ENCODE results near the gene CAPN1.
"Not testable (repeated sequence)": the region's sequence is repeated elsewhere in the genome, so short reads cannot be mapped to it uniquely, and the experiment has no call there.

The CAPN1 gene

DNA sequence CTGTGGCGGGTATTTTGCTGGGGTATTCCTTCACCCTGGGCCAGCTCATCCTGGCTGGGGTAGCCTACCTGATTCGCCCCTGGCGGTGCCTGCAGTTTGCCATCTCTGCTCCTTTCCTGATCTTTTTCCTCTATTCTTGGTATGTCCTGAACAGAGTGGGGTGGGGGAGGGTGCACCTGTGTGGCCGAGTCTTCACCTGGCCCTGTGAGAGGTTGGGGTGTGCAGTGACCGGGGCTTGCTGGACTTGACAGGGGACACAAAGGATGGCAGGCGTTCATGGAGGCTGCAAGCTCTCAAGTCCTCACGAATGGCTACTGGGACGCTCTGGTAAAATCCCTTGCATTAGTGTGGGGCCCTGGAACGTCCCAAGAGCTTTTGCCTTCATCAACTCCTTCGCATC is 39.3 kb downstream of the CAPN1 start:
- no peak for DNase-seq

DNA sequence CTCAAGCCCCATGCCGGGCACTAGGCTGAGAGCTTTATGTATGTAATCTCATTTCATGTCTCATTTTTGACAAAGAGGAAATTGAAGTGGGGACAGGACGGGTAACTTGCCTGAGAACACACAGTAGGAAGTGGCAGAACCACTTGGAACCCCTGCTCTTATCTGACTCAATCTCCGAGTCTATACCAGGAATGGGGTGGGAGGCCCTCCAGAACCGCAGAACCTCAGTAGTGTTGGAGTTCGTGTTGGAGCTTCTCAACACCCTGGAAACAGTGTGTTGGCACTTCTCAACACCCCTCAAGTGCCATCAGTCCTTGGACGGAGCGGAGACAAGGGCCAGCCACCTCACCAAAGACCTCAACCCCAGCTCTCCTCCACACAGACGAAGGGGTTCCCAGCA is 41.3 kb downstream of the CAPN1 start:
- no peak for DNase-seq

DNA sequence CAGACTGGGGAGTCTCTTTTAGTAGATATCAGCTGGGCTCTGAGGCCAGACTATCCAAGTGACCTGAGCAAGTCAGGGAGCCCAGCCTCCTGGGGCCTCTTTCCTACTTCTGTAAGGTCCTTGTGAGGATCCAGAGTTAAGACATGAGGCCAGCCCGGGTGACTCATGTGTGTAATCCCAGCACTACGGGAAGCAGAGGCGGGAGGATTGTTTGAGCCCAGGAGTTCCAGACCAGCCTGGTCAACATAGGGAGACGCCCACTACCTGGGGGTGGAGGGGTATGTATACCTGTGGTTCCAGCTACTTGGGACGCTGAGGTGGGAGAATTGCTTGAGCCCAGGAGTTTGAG is 43.2 kb downstream of the CAPN1 start:
- DNase-seq, result no peak

DNA sequence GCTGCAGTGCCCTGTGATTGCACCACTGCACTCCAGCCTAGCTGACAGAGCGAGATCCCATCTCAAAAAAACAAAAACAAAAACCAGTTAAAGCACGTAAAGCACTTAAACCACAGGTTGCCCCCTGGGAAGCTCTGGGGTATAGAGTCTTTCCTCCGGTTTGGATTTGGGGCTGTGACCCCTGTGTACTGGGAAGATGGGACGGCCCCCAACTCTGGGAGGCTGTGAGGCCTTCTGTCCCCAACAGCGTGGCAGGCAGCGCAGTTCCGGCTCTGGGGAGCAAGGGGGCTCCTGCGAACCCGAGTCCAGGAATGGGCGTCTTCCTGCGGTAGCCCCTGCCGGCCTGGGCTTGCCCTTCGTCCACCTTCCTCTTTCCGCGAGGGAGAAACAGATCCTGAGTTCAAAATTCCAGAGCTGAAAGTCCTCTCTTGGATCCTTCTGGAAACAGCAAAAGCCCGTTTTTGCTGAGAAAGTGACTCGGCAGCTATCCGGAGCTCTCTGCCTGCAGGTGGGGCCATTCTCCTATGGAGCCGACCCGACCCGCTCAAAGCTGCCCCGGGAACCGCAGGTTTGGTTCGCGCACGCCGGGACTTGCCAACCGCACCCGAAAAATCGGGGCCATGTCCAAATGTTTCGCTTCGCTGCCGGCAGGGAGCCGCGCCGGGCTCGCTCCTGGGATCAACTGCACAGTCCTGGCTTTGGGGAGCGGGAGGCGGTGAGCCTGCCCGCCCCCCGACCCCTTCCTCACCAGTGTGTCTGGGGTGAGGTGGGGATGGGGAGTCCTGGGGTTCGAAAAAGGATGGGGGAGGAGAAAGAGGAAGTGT is 43.8 kb downstream of the CAPN1 start:
- peak; percentile 62 for DNase-seq

DNA sequence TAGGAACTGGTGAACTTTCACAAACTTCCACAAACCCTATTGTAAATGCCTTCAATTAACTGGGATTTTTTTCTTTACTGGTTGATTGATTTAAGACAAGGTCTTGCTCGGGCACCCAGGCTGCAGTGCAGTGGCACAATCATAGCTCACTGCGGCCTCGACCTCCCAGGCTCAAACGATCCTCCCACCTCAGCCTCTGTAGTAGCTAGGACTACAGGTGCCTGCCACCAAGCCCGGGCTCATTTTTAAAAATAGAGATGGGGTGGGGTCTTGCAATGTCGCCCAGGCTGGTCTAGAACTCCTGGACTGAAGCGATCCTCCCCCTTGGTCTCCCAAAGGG is 44.3 kb downstream of the CAPN1 start:
- no peak for DNase-seq

DNA sequence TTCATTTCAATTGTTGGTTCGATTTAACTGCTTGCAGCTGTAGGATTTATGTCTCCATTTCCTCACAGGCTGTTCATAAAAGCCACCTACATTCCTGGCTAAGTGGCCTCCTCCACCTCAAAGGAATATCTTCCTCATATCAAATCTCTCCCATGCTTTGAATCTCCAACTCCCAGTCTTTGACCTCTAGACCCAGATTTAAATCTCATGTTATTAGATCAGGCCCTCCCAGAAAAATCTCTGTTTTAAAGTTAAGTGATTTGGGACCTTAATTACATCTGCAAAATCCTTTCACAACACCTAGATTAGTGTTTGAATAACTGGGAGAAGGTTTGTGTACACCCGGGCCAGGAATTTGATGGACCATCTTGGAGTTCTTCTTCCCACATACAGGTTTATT is 46.2 kb downstream of the CAPN1 start:
- no peak for DNase-seq

DNA sequence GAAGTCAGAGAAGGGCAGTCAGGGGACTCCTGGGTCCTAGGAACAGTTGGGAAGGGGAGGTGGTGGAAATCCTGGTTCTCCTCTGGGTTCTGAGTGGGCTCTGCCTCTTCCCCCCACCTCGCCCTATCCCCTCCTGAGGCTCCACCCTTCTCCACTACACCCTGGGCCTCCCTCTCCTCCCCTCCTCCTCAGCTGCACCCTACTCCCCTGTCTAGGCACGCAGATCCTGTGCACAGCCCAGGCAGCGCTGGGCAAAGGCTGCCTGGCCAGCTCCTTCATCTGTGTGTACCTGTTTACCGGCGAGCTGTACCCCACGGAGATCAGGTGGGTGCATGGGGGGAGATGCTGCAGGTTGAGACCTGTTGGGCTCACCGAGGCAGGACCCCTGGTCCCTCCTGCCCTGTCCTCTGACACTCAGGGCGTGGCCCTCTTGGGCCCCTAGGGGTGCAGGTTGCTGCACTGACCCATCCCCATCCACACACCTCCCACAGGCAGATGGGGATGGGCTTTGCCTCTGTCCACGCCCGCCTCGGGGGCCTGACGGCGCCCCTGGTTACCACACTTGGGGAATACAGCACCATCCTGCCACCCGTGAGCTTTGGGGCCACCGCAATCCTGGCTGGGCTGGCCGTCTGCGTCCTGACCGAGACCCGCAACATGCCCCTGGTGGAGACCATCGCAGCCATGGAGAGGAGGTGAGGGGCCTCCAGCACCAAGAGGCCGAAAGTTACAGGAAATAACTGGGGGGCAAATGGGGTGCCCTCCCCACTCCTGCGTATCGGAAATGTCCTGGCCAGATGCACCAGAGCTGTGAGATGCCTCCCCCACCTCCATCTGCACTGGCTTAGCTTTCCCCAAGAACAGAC is 54.7 kb downstream of the CAPN1 start:
- DNase-seq, result no peak

DNA sequence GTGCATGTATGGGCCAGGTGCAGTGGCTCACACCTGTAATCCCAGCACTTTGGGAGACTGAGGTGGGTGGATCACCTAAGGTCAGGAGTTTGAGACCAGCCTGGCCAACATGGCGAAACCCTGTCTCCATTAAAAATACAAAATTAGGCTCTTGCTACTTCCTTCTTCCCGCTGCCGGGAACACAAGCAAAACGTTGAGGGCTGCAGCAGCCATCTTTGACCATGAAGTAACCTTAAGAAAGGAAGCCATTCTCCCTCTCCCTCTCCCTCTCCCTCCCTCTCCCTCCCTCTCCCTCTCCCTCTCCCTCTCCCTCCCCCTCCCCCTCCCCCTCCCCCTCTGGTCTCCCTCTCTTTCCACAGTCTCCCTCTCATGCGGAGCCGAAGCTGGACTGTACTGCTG is 56.6 kb downstream of the CAPN1 start:
- DNase-seq, result not testable (repeated sequence)

DNA sequence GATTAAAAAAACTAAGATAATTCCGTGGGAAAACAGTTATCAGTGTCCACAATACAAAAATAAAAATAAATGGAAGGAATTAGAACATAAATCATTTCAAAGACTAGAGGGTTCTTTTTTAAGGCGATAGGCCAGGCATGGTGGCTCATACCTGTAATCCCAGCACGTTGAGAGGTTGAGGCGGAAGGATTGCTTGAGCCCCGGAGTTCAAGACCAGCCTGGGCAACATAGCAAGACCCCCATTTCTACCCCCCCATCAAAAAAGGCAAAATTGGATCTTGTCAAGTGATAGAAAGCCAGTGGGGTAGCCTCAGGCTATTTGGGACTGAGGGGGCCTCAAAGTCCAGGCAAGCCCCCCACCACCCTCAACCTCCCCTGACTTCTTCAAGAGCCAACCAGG is 59.4 kb downstream of the CAPN1 start:
- no peak for DNase-seq

DNA sequence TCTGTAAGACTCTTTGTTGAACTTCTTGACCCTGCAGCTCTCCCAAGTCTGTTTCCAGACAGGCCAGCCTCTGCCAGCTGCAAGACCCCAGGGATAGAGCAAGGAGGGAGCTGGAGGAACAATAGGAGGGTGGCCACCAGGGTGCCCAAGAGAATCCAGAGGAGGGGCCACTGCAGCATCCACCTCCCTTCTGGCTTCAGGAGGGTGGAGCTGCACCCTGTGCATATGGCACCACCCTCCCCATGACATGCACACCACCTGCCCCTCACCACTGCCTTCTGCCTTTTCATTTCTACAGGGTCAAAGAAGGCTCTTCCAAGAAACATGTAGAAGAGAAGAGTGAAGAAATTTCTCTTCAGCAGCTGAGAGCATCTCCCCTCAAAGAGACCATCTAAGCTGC is 60.0 kb downstream of the CAPN1 start:
- no peak for DNase-seq

DNA sequence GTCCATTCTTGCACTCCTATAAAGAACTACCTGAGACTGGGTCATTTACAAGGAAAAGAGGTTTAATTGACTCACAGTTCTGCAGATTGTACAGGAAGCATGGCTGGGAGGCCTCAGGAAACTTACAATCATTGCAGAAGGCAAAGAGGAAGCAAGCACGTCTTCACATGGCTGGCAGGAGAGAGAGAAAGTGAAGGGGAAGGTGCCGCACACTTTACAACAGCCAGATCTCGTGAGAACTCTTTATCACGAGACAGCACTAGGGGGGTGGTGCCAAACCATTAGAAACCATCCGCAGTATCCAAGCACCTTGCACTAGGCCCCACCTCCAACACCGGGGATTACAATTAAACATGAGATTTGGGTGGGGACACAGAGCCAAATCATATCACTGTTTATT is 60.7 kb downstream of the CAPN1 start:
- DNase-seq, result no peak

DNA sequence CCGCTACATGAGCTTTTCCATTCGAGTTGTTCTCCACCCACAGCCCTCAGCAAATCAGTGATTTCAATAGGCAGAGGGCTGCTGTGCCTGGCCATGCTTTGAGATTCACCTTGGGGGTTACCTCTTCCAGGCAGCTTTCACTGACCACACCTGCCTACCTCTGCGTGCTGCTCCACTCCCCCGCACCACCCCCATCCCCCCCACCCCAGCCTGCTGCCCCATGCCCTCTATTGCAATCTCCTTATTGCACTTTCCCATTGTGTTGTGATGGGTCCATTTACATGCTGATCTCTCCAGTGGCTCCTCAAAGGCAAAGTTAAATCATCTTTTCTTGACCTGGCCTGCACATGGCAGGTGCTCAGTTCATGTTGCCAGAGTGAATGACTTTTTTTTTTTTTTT is 62.1 kb downstream of the CAPN1 start:
- no peak for DNase-seq

DNA sequence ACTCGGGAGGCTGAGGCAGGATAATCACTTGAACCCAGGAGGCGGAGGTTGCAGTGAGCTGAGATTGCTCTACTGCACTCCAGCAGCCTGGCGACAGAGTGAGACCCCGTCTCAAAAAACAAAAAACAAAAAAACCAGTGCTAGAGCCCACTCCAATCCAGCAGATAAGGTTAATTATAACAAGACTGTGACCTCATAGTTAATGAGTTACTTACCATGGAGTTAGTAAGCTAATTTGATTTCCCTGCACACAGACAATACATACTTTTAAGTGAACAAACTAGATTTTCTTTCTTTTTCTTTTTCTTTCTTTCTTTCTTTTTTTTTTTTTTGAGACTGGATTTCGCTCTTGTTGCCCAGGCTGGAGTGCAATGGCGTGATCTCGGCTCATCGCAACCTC is 63.3 kb downstream of the CAPN1 start:
- not testable (repeated sequence) for DNase-seq

DNA sequence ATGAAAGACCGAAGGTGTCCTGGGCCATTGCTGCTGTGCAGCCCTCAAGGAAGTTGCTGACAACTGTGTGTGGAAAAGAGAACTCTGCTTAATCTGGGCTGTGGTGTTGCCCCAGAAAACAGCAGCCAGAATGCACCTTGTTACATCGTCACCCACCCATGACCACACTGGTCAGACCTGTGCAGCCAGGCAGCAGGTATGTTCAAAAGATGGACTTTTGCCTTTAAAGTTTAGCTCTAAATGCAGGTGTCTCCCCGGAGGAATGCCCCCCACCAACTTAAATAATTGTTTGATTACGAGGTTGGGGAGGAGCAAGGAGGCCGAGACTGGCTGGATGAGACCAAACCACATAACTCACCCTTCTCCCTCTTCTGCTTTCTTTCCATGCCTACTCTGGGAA is 64.8 kb downstream of the CAPN1 start:
- no peak for DNase-seq

DNA sequence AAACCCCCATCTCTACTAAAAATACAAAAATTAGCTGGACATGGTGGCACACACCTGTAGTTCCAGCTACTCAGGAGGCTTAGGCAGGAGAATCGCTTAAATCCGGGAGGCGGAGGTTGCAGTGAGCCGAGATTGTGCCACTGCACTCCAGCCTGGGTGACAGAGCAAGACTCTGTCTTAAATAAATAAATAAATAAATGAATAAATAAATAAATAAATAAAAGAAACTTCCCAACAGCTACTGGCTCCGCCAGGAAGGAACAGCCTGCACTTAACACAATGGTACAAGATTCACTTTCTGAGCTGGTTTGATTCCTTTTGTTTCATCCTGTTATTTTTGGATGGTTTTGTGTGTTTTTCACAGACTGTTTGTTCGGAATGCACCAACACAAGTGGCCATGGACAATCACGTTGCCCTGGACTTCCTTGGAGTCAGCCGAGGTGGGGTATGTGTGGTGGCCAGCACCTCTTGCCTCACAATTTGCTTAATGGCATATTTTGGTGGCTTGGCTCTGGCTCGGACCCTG is 66.5 kb downstream of the CAPN1 start:
- not testable (repeated sequence) for DNase-seq

DNA sequence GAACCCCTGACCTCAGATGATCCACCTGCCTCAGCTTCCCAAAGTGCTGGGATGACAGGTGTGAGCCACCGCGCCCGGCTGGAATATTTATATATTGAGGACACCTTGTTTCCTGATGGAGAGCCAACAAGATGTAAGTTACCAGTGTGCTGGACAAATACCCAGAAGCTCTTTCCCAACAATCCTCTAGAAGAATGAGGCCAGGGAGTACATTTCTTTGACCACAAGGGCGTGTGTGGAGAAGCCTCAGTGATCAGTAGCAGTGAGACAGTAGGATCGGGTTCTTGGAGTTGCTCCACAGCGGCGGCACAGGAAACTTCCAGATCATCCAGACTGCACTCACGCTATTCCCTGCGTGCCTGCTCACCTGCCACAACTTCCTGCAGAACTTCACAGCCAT is 69.7 kb downstream of the CAPN1 start:
- DNase-seq, result no peak

DNA sequence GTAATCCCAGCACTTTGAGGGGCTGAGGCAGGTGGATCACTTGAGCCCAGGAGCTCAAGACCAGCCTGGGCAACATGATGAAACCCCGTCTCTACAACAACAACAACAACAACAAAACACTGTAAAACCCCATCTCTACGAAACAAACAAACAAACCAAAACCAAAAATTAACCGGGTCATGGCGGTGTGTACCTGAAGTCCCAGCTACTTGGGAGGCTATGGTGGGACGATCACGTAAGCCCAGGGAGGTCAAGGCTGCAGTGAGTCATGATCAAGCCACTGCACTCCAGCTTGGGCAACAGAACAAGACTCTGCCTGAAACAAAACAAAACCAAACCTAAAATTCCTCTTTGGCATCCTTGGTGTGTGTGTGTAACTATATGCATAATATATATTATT is 73.0 kb downstream of the CAPN1 start:
- DNase-seq, result no peak

DNA sequence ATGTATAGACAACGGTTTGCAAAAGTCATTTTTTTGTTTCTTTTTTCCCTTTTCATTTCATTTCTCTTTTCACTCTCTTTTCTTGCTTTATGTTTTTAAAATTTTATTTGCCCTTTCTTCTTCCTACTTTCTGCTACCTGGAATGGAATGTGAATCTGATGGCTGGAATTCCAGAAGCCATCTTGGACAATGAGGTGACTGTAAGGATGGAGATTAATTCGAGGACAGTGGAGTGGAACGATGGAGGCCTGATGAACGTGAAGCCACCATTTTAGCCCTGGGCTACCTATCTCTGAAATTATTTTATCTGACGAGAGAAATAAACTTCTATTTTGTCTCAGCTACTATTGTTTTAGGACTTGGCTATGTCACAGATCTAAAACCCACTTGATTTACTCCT is 77.3 kb downstream of the CAPN1 start:
- DNase-seq, result no peak

DNA sequence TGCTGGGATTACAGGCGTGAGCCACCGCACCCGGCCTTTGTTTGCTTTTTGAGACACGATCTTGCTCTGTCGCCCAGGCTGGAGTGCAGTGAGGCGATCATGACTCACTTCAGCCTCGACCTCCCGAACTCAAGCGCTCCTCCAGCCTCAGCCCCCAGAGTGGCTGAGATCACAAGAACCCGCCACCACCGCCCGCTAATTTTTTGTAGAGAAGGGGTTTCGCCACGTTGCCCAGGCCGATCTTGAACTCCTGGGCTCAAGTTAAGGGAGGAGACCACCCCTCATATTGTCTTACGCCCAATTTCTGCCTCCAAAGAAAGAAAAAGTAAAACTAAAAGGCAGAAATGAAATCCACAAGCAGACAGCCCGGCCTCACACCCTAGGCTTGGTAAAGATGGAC is 78.6 kb downstream of the CAPN1 start:
- DNase-seq, result no peak

DNA sequence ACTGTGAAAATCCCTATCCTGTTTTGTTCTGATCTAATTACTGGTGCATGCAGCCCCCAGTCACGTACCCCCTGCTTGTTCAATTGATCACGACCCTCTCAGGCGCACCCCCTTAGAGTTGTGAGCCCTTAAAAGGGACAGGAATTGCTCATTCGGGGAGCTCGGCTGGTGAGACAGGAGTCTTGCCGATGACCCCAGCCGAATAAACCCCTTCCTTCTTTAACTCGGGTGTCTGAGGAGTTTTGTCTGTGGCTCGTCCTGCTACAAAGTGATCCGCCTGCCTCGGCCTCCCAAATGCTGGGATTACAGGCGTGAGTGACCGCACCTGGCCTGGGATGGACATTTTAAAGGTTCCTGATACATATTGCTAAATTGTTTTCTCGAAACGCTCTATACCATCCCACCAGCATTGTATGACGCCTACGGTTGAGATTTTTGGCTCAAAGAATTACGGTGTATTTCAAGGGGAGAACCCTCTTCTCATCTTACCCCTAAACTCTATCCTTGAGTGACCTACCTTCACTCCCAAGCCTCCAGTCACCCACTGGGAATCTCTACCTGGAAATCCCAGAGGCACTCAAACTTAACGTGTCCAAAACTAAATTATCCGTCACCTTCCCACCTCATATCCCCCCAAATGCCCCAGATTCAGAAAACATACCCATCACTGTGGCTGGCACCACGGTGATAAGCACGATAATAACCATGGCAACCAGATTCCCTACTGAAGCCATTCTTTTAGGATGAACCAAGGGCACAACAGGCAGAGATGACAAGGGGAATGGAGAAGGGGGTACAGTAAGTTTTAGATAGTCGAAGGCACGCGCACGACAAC is 79.2 kb downstream of the CAPN1 start:
- DNase-seq, result no peak

Data from activated CD4-positive, alpha-beta T cell treated with anti-CD3 and anti-CD28 coated beads, Interleukin-2, amount 50 U/mL, for 1 hour (primary cell).